Measurements from ENCODE around the gene IGFALS. TPM values are rescaled to one million over a fixed set of nuclear protein-coding genes. Genes with fewer than 3 reads are reported as not detected.

Gene IGFALS
- total RNA-seq, 1 donor from 2014 or later, result not detected

DNA sequence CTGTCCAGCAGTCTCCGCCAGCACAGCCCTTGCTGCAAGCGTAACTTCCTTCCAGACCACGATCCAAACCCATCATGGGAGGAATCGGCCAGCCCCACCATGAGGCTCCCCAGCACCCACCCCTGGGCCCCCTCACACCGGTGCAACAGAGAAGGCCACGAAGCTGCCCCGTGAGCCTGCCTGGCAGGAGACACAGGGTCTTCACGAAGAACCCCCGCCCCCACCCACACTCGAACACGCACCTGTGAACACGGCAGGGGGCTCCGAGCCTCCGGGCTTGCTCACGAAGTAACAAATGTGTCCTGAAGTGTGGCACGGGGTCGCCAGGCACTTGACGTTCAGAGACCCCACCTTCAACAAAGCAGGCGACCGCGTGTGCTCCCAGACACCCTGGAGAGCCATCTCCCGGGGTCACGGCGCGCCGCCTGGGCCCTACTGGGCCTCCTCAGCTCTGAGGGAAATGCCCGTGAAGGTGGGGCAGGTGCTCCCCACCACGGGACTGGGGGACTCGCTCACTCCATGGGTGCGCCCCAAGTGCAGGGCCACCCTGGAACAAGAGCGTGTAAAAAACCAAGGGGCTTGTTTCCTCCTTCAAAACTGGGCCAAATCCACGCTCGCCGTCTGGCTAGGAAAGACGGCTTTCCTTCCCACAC is 25.5 kb upstream of the IGFALS start:
- H3K27me3 Mint-ChIP-seq (ENCODE audit: unreplicated experiment), result no peaks in the 10 kb centered on the region
- H3K36me3 Mint-ChIP-seq (ENCODE audit: low read depth, unreplicated experiment), result peaks cover 12% of the 10 kb centered on the region
- no peaks in the 10 kb centered on the region for H3K4me1 Mint-ChIP-seq (ENCODE audit: unreplicated experiment)
- H3K9me3 Mint-ChIP-seq (ENCODE audit: unreplicated experiment), result no peaks in the 10 kb centered on the region
- no peak for DNase-seq (ENCODE audit: low spot score)
- TF ChIP-seq, protein P1, sequence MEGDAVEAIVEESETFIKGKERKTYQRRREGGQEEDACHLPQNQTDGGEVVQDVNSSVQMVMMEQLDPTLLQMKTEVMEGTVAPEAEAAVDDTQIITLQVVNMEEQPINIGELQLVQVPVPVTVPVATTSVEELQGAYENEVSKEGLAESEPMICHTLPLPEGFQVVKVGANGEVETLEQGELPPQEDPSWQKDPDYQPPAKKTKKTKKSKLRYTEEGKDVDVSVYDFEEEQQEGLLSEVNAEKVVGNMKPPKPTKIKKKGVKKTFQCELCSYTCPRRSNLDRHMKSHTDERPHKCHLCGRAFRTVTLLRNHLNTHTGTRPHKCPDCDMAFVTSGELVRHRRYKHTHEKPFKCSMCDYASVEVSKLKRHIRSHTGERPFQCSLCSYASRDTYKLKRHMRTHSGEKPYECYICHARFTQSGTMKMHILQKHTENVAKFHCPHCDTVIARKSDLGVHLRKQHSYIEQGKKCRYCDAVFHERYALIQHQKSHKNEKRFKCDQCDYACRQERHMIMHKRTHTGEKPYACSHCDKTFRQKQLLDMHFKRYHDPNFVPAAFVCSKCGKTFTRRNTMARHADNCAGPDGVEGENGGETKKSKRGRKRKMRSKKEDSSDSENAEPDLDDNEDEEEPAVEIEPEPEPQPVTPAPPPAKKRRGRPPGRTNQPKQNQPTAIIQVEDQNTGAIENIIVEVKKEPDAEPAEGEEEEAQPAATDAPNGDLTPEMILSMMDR (IDR thresholded peaks at IDR 0.05; ENCODE audit: unreplicated experiment), result no peak
- H3K4me3 Mint-ChIP-seq (ENCODE audit: unreplicated experiment), result no peak overlapping the region
- H3K27ac Mint-ChIP-seq (ENCODE audit: unreplicated experiment), result no peak overlapping the region

DNA sequence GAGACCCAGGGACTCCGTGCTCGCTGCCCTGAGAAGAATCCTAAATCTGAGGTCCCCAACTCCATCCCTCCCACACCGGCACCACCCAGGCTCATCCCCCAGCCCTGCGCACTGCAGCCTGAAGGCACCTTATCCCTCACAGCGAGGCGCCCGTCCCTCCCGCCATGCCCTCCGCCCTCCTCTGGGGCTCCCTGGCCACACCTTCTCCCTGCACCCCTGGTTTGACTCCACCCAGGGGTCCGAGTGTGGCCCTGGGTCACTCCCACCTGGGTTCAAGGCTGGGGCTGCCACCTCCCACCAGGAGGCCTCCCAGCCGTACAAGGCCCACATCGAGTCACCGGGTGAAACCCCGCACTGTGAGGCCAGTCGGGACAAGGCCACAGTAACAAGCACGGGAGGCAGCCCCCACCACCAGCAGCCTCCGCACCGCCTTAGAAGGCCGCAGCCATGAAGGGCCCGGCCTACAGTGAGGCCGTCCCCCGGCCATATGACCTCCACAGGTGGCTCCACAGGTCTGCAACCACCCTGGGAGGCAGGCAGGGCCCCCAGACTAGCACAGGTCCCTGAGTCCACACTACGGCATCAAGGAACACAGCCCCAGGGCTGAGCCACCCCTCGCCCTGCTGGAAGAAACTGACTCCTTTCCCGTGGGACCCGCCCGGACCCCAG is 24.8 kb upstream of the IGFALS start:
- H3K9me3 Mint-ChIP-seq (ENCODE audit: unreplicated experiment), result no peaks in the 10 kb centered on the region
- H3K4me3 Mint-ChIP-seq (ENCODE audit: unreplicated experiment), result no peak overlapping the region
- H3K27me3 Mint-ChIP-seq (ENCODE audit: unreplicated experiment), result no peaks in the 10 kb centered on the region
- peaks cover 18% of the 10 kb centered on the region for H3K36me3 Mint-ChIP-seq (ENCODE audit: low read depth, unreplicated experiment)
- no peak overlapping the region for H3K27ac Mint-ChIP-seq (ENCODE audit: unreplicated experiment)
- no peak for DNase-seq (ENCODE audit: low spot score)
- TF ChIP-seq, protein P1 (IDR thresholded peaks at IDR 0.05; ENCODE audit: unreplicated experiment), result no peak
- H3K4me1 Mint-ChIP-seq (ENCODE audit: unreplicated experiment), result no peaks in the 10 kb centered on the region

DNA sequence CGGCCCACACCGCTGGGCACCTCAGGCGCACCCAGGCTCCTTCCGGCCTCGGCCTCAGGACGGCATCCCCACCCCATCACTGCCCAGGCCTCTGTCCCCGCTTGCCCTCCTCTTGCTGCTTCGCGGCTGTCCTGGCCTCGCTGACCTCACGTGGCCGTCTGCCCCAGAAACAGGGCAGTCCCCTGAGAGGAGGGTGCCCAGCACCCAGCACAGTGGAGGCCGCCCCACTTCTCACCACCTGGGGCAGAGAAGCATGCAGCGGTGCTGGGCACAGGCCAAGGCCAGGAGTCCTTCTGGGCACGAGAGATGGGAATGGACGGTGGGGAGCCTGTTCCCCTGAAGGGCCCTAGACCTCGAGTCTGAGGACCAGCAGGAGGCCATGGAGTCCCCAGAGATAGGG is 24.2 kb upstream of the IGFALS start:
- TF ChIP-seq, protein P1 (IDR thresholded peaks at IDR 0.05; ENCODE audit: unreplicated experiment), result no peak
- H3K4me3 Mint-ChIP-seq (ENCODE audit: unreplicated experiment), result no peak overlapping the region
- H3K27me3 Mint-ChIP-seq (ENCODE audit: unreplicated experiment), result no peaks in the 10 kb centered on the region
- H3K9me3 Mint-ChIP-seq (ENCODE audit: unreplicated experiment), result no peaks in the 10 kb centered on the region
- no peak for DNase-seq (ENCODE audit: low spot score)
- no peak overlapping the region for H3K27ac Mint-ChIP-seq (ENCODE audit: unreplicated experiment)
- H3K36me3 Mint-ChIP-seq (ENCODE audit: low read depth, unreplicated experiment), result peaks cover 21% of the 10 kb centered on the region
- no peaks in the 10 kb centered on the region for H3K4me1 Mint-ChIP-seq (ENCODE audit: unreplicated experiment)

GRCh38 chr16:1817276-1817589 is 23.7 kb upstream of the IGFALS start:
- Mint-ChIP-seq H3K36me3 (ENCODE audit: low read depth, unreplicated experiment) (peaks cover 21% of the 10 kb centered on the region), H3K4me3 (ENCODE audit: unreplicated experiment) (no peak overlapping the region), H3K9me3 (ENCODE audit: unreplicated experiment) (no peaks in the 10 kb centered on the region), H3K4me1 (ENCODE audit: unreplicated experiment) (no peaks in the 10 kb centered on the region), H3K27ac (ENCODE audit: unreplicated experiment) (no peak overlapping the region), H3K27me3 (ENCODE audit: unreplicated experiment) (no peaks in the 10 kb centered on the region)
- TF ChIP-seq, protein P1 (IDR thresholded peaks at IDR 0.05; ENCODE audit: unreplicated experiment), result no peak
- DNase-seq (ENCODE audit: low spot score), result no peak

Data from endothelial cell (in vitro differentiated cells).